ENCODE measurements around the gene SCRN2.
A peak's percentile ranks its signal among the peaks of the same experiment; 100 is the strongest.

SCRN2 gene

DNA sequence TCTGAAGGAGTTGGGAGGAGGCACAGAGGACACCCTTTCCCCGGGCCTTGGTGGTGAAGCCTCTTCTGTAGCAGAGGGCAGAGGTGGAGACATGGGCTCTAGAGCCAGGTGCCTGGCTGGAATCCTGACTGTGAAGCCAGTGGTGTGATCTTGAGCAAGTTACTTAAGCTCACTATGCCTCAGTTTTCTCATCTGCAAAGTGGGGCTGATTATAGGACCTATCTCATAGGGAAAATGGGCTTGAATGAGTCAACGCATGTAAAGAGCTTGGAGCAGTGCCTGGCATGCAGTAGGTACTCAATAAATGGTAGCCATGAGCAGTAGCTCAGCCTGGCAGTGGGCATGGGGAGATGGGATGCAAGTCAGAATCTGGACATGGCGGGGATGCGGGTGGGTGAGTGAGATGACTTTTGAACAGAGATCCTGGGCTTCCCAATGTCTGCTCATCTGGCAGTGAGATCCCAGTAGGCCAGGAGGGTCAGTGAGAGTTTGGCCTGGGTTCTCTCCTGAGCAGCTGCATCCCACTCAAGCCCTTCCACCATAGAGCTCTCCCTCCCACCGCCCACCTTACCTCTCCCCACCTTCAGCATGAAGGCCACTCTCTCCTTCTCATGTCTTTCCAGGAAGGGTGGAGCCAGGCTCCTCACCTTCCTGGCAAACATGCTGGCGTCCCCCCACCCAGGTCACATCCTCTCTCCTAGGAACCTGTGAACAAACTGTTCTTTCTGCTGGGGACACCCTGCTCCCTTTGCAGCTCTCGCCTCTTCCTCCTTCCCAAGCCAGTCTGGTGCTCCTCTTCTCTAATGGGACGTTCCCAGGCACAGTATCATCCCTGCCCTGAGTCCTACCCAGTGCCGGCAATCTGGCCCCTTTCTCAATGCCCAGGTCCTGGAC is 41.9 kb upstream of the SCRN2 start:
- H3K27ac ChIP-seq, result peak overlapping the region; percentile 65

DNA sequence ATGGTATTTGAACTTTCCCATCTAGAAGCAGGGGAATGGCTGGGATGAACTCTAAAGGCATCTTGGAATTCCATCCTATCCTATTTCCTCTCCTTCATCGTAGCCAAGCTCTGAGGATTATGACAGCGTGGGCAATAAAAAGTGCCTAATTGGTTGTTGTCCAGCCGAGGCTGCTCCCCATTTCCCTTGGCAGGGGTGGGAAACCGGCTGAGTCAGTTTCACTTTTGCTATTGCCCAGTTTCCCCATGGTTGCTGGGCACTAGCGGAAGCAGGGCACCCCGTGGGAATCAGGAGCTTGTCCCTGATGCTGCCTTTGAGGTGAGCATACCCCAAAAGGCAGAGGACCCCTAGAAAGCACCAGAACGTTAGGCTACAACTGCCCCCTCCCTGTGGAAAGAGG is 41.2 kb upstream of the SCRN2 start:
- H3K27ac ChIP-seq, result no peak overlapping the region

More for the DNA sequence above, 41.9 kb upstream of the SCRN2 start:
- TF ChIP-seq, protein P1, sequence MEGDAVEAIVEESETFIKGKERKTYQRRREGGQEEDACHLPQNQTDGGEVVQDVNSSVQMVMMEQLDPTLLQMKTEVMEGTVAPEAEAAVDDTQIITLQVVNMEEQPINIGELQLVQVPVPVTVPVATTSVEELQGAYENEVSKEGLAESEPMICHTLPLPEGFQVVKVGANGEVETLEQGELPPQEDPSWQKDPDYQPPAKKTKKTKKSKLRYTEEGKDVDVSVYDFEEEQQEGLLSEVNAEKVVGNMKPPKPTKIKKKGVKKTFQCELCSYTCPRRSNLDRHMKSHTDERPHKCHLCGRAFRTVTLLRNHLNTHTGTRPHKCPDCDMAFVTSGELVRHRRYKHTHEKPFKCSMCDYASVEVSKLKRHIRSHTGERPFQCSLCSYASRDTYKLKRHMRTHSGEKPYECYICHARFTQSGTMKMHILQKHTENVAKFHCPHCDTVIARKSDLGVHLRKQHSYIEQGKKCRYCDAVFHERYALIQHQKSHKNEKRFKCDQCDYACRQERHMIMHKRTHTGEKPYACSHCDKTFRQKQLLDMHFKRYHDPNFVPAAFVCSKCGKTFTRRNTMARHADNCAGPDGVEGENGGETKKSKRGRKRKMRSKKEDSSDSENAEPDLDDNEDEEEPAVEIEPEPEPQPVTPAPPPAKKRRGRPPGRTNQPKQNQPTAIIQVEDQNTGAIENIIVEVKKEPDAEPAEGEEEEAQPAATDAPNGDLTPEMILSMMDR (conservative IDR thresholded peaks at IDR 0.05), result no peak

DNA sequence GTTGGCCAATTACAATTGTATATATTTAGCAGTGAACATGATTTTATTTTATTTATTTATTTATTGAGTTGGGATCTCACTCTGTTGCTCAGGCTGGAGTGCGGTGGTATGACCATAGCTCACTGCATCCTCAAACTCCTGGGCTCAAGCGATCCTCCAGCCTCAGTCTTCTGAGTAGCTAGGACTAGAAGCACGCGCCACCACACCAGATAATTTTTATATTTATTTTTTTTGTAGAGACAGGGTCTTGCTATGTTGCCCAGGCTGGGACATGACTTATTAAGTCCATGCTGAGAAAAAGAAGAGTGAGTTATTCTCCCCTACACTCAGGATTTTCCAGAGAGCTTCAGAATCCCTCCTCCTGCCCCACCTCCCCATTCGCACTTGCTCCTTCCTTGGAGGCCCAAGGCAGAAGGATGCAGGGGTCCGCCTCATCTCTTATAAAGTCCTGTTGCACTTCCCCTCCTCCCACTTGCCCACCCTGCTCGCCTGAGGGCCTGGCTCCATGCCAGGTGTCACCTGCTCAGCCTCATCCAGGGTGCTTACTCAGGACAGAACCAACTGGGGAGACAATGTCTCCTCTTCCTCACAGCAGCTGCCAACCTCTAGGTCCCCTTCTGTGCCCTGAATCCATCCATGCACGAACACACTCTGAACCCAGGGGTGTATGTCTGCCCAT is 38.8 kb upstream of the SCRN2 start:
- TF ChIP-seq, protein P1 (conservative IDR thresholded peaks at IDR 0.05), result no peak
- H3K27ac ChIP-seq, result no peak overlapping the region

More for the DNA sequence above, 41.2 kb upstream of the SCRN2 start:
- TF ChIP-seq, protein P1 (conservative IDR thresholded peaks at IDR 0.05), result no peak

DNA sequence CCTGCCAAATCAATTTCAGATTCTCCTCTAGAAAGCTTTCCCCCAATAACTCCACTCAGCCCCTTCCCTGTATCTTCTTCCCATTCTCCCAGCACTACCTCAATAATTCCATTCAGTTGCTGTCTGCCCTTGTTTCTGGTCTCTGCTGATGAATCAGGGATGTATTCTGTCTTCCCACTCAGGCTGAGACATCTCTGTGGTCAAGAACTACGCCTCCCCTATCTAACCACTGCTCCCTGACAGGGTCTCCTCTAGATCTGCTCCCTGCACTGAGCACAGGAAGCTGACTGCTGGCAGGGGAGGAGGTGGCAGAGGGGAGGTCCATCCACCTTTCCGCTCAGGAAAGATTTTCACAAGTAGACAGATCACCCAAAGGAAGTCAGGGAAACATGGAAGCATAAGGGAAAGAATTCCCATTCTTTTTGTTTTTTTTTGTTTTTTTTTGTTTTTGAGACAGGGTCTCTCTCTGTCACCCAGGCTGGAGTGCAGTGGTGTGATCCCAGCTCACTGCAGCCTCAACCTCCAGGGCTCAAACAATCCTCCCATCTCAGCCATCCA is 38.0 kb upstream of the SCRN2 start:
- H3K27ac ChIP-seq, result no peak overlapping the region
- TF ChIP-seq, protein P1 (conservative IDR thresholded peaks at IDR 0.05), result no peak

DNA sequence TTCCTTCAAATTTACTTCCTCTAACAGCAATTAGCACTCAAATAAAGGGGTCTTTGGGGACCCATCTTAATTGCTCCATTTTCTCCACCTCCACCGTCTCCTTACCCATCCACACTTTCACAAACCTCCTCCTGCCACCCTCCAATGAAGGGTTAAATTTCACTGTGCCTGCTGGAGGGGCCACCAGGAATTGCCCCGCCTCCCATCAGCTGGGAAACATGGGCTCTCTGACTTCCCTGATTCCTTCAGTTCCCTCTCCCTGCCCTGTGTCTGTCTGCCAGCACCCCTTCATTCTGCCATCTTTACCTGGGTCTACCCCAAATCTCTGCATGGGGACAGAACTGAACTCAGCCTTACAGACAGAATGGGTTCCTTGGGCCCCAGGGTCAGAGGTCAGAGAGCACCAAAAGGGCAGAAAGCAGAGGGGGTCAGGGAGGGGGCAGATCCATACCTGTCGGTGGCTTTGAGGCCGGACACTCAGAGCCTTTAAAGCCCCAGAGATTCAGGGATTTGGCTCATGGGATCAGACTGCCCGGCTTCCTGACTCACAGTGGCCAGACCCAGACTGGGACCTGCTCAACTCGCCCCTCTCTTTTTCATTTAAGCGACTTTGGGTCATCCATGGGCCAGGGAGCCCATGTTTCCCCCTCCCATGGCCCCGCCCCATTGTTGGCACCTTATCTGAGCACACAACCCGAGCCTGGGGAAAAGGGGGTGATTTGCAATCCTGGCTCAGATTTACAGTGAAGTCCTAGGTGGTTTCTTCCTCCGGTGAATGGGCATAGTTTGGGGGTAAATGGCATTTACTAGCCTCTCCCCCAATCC is 37.3 kb upstream of the SCRN2 start:
- TF ChIP-seq, protein P1 (conservative IDR thresholded peaks at IDR 0.05), result no peak
- no peak overlapping the region for H3K27ac ChIP-seq

DNA sequence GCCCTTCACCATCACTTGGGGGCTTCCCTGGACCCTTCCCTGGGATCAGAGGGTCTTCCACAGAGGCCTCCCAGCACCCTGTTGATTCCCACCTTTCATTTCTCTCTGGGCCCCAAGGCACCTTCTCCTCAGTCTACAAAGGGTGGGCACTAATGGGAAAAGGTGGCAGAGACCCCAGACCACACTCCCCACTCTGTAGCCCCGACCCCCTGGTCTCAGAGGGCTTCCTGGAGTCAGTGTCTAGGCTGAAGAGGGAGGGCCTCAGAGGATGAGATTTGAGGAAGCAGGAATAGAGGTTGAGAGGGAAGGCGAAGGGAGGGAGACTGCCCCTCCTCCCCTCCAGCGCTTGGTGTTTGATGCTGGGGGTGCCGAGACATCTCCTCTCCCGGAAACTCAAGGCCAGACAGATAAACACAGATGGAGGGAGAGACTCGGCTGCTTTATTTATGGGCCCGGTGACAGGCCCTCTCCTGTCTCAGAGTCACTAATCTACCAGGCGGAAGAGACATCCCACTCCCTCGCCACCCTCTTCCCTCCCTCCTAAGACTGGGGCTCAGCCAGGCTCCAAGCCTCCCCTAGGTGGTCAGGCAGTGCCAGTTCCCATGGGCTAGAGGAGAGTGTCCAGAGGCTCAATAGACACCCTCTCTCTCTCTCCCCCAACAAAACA is 36.4 kb upstream of the SCRN2 start:
- TF ChIP-seq, protein P1 (conservative IDR thresholded peaks at IDR 0.05), result no peak

More for the DNA sequence above, 36.4 kb upstream of the SCRN2 start:
- H3K27ac ChIP-seq, result no peak overlapping the region
